GM10266 (cell line): ENCODE results near the gene TBC1D10A.

Source experiments
- DNase-seq: peaks from one replicate; pipeline ENCODE4 v3.0.0; 2012; ENCODE audit errors: extremely low spot score
- CTCF ChIP-seq: IDR thresholded peaks from 2 replicates; pipeline ENCODE4 v1.5.1; 2012; ENCODE audit warnings: mild to moderate bottlenecking, low read depth; ENCODE audit not compliant: control insufficient read depth, insufficient read depth; ENCODE audit errors: missing control alignments

Gene TBC1D10A

GRCh38 chr22:30243661-30244060 is 83.1 kb downstream of the TBC1D10A start:
- TF ChIP-seq CTCF = no peak
- no peak for DNase-seq
